ENCODE measurements around the gene CBY3.

CBY3 gene

GRCh38 chr5:179729303-179729702 lies 48.5 kb upstream of the CBY3 start:
- no peak for DNase-seq (ENCODE audit: low read depth in 1 of 2, low spot score in 1 of 2)
- Histone ChIP-seq H3K27me3 (ENCODE audit: insufficient read depth, poor library complexity, severe bottlenecking) (no peaks in the 10 kb centered on the region), H3K27ac (replicated peaks) (no peak overlapping the region), H3K4me3 (replicated peaks; ENCODE audit: insufficient read depth, low read length) (no peak overlapping the region)
- no peak for TF ChIP-seq GABPA (IDR thresholded peaks at IDR 0.05; ENCODE audit: low read depth)
- TF ChIP-seq POLR2AphosphoS5 (IDR thresholded peaks at IDR 0.05; ENCODE audit: low read depth), result peak; percentile 45; the same call in 1 of the 2 replicates

GRCh38 chr5:179727106-179727505 lies 46.3 kb upstream of the CBY3 start:
- Histone ChIP-seq H3K4me3 (replicated peaks; ENCODE audit: insufficient read depth, low read length) (no peak overlapping the region), H3K27ac (replicated peaks) (no peak overlapping the region), H3K27me3 (ENCODE audit: insufficient read depth, poor library complexity, severe bottlenecking) (no peaks in the 10 kb centered on the region)
- TF ChIP-seq CTCF (IDR thresholded peaks at IDR 0.05; ENCODE audit: insufficient read depth, low read length) (no peak), REST (IDR thresholded peaks at IDR 0.05; ENCODE audit: insufficient replicate concordance, low read depth) (no peak)
- no peak for DNase-seq (ENCODE audit: low read depth in 1 of 2, low spot score in 1 of 2)

GRCh38 chr5:179724163-179724562 lies 43.3 kb upstream of the CBY3 start:
- TF ChIP-seq SPI1 (IDR thresholded peaks at IDR 0.05; ENCODE audit: borderline replicate concordance, low read depth) (no peak), REST (IDR thresholded peaks at IDR 0.05; ENCODE audit: insufficient replicate concordance, low read depth) (no peak), CTCF (IDR thresholded peaks at IDR 0.05; ENCODE audit: insufficient read depth, low read length) (no peak), GABPA (IDR thresholded peaks at IDR 0.05; ENCODE audit: low read depth) (no peak), POLR2AphosphoS5 (IDR thresholded peaks at IDR 0.05; ENCODE audit: low read depth) (no peak)
- Histone ChIP-seq H3K27ac (replicated peaks) (no peak overlapping the region), H3K27me3 (ENCODE audit: insufficient read depth, poor library complexity, severe bottlenecking) (no peaks in the 10 kb centered on the region), H3K4me3 (replicated peaks; ENCODE audit: insufficient read depth, low read length) (no peak overlapping the region)
- no peak for DNase-seq (ENCODE audit: low read depth in 1 of 2, low spot score in 1 of 2)

GRCh38 chr5:179720222-179720621 lies 39.4 kb upstream of the CBY3 start:
- Histone ChIP-seq H3K27ac (replicated peaks) (no peak overlapping the region), H3K4me3 (replicated peaks; ENCODE audit: insufficient read depth, low read length) (no peak overlapping the region), H3K27me3 (ENCODE audit: insufficient read depth, poor library complexity, severe bottlenecking) (no peaks in the 10 kb centered on the region)
- TF ChIP-seq REST (IDR thresholded peaks at IDR 0.05; ENCODE audit: insufficient replicate concordance, low read depth) (no peak), SPI1 (IDR thresholded peaks at IDR 0.05; ENCODE audit: borderline replicate concordance, low read depth) (no peak)
- no peak for DNase-seq (ENCODE audit: low read depth in 1 of 2, low spot score in 1 of 2)

Measured in HL-60 (cell line).